ENCODE results near the gene LOXHD1. TPM values are rescaled to one million over a fixed set of nuclear protein-coding genes. Genes with fewer than 3 reads are reported as not detected.

Gene LOXHD1
- total RNA-seq, 2 experiments from 2014 or later: not detected

- Mint-ChIP-seq H3K9me3 (no peaks in the 10 kb centered on the region), H3K27ac (no peak overlapping the region), H3K4me3 (no peak overlapping the region), H3K27me3 (peaks cover 9% of the 10 kb centered on the region), H3K36me3 (ENCODE audit: low read depth) (no peaks in the 10 kb centered on the region), H3K4me1 (ENCODE audit: low read depth) (no peaks in the 10 kb centered on the region)
- intact Hi-C loops (cut with DNase I, micrococcal nuclease): no loop called here
- no peak for DNase-seq
- Histone ChIP-seq H3K4me1 (ENCODE audit: insufficient read depth, low read length) (no peaks in the 10 kb centered on the region), H3K9me3 (ENCODE audit: control insufficient read depth in 1 of 2, insufficient read depth in 1 of 2, low read length in 2 of 2) (no peaks in the 10 kb centered on the region), H3K27ac (ENCODE audit: low read depth in 1 of 2, low read length in 2 of 2) (no peak overlapping the region), H3K27me3 (ENCODE audit: control insufficient read depth in 1 of 2, insufficient read depth in 2 of 2, low read length in 2 of 2) (no peaks in the 10 kb centered on the region), H3K36me3 (ENCODE audit: insufficient read depth, low read length) (no peaks in the 10 kb centered on the region), H3K4me3 (ENCODE audit: low read length) (no peak overlapping the region)
- ATAC-seq (ENCODE audit: poor library complexity): no peak
- CTCF ChIA-PET: no interaction called here
- POLR2A ChIA-PET: no interaction called here
- TF ChIP-seq CTCF (IDR thresholded peaks at IDR 0.05): no peak
These were observed 118.6 kb downstream of the LOXHD1 start for GRCh38 chr18:46538376-46538775.

- no peak overlapping the region for H3K27ac Mint-ChIP-seq
- ChIA-PET CTCF (no interaction called here), POLR2A (no interaction called here)
- peak in 1 of 14 experiments; percentile 40 for DNase-seq
- H3K27me3 Mint-ChIP-seq: peaks cover 9% of the 10 kb centered on the region
- no peaks in the 10 kb centered on the region for H3K4me1 Mint-ChIP-seq (ENCODE audit: low read depth)
- no peak overlapping the region for H3K4me3 Mint-ChIP-seq
- Histone ChIP-seq H3K36me3 (ENCODE audit: insufficient read depth, low read length) (no peaks in the 10 kb centered on the region), H3K27ac (ENCODE audit: low read depth in 1 of 2, low read length in 2 of 2) (no peak overlapping the region), H3K4me1 (ENCODE audit: insufficient read depth, low read length) (no peaks in the 10 kb centered on the region), H3K9me3 (ENCODE audit: control insufficient read depth in 1 of 2, insufficient read depth in 1 of 2, low read length in 2 of 2) (no peaks in the 10 kb centered on the region), H3K27me3 (ENCODE audit: control insufficient read depth in 1 of 2, insufficient read depth in 2 of 2, low read length in 2 of 2) (no peaks in the 10 kb centered on the region), H3K4me3 (ENCODE audit: low read length) (no peak overlapping the region)
- intact Hi-C loops (cut with DNase I, micrococcal nuclease): no loop called here
- no peak for ATAC-seq (ENCODE audit: poor library complexity)
- no peaks in the 10 kb centered on the region for H3K9me3 Mint-ChIP-seq
- no peaks in the 10 kb centered on the region for H3K36me3 Mint-ChIP-seq (ENCODE audit: low read depth)
- no peak for TF ChIP-seq CTCF (IDR thresholded peaks at IDR 0.05)
These were observed 120.7 kb downstream of the LOXHD1 start for GRCh38 chr18:46536215-46536874.

GRCh38 chr18:46531482-46531881 is 125.5 kb downstream of the LOXHD1 start:
- ChIA-PET POLR2A (no interaction called here), CTCF (no interaction called here)
- intact Hi-C loops (cut with DNase I, micrococcal nuclease): no loop called here
- ATAC-seq (ENCODE audit: poor library complexity) (no peak), DNase-seq (no peak)
- Histone ChIP-seq H3K4me1 (ENCODE audit: insufficient read depth, low read length) (no peaks in the 10 kb centered on the region), H3K36me3 (ENCODE audit: insufficient read depth, low read length) (no peaks in the 10 kb centered on the region), H3K27me3 (ENCODE audit: control insufficient read depth in 1 of 2, insufficient read depth in 2 of 2, low read length in 2 of 2) (no peaks in the 10 kb centered on the region), H3K4me3 (ENCODE audit: low read length) (no peak overlapping the region), H3K27ac (ENCODE audit: low read depth in 1 of 2, low read length in 2 of 2) (no peak overlapping the region), H3K9me3 (ENCODE audit: control insufficient read depth in 1 of 2, insufficient read depth in 1 of 2, low read length in 2 of 2) (no peaks in the 10 kb centered on the region)
- H3K36me3 Mint-ChIP-seq (ENCODE audit: low read depth): no peaks in the 10 kb centered on the region
- no peak overlapping the region for H3K27ac Mint-ChIP-seq
- no peak for TF ChIP-seq CTCF (IDR thresholded peaks at IDR 0.05)
- no peak overlapping the region for H3K4me3 Mint-ChIP-seq
- H3K9me3 Mint-ChIP-seq: no peaks in the 10 kb centered on the region
- no peaks in the 10 kb centered on the region for H3K4me1 Mint-ChIP-seq (ENCODE audit: low read depth)
- H3K27me3 Mint-ChIP-seq: peaks cover 5% of the 10 kb centered on the region
